GM13977 (cell line): Measurements from ENCODE around the gene CMTM4.
"Not testable (repeated sequence)": the region's sequence is repeated elsewhere in the genome, so short reads cannot be mapped to it uniquely, and the experiment has no call there.

Experiments used
- DNase-seq: peaks from one replicate; pipeline ENCODE4 v3.0.0; 2012; ENCODE audit warnings: low spot score
- CTCF ChIP-seq: IDR thresholded peaks from 2 replicates; pipeline ENCODE4 v1.5.1; 2012; ENCODE audit warnings: mild to moderate bottlenecking, control low read depth; ENCODE audit not compliant: insufficient read depth; ENCODE audit errors: extremely low read depth, missing control alignments
- in situ Hi-C: fragments of 300-500 bp; cut with MboI; formaldehyde crosslinking; loops from one replicate; pipeline ENCODE4 v1.12.0; 2022; ENCODE audit warnings: low sequenced_read_pairs, low pct_unique_long_range_greater_than_20kb, mixed read lengths, inconsistent platforms; ENCODE audit not compliant: unreplicated experiment

CMTM4 gene

GRCh38 chr16:66690106-66690847 is 6.3 kb downstream of the CMTM4 start:
- in situ Hi-C loops, result no loop called here
- no peak for TF ChIP-seq CTCF
- no peak for DNase-seq

GRCh38 chr16:66689282-66689681 is 7.3 kb downstream of the CMTM4 start:
- in situ Hi-C loops, result no loop called here
- DNase-seq, result no peak
- no peak for TF ChIP-seq CTCF

GRCh38 chr16:66687906-66688625 is 8.5 kb downstream of the CMTM4 start:
- in situ Hi-C loops, result no loop called here
- no peak for DNase-seq
- TF ChIP-seq CTCF, result no peak

- DNase-seq, result not testable (repeated sequence)
Measured at GRCh38 chr16:66685501-66686115, 10.9 kb downstream of the CMTM4 start.

GRCh38 chr16:66682271-66682670 is 14.3 kb downstream of the CMTM4 start:
- in situ Hi-C loops, result no loop called here
- no peak for DNase-seq
- TF ChIP-seq CTCF, result no peak

More at GRCh38 chr16:66685501-66686115, 10.9 kb downstream of the CMTM4 start:
- in situ Hi-C loops, result not testable (repeated sequence)

GRCh38 chr16:66681676-66682075 is 14.9 kb downstream of the CMTM4 start:
- no peak for TF ChIP-seq CTCF
- DNase-seq, result no peak
- in situ Hi-C loops, result no loop called here

GRCh38 chr16:66678337-66678736 is 18.2 kb downstream of the CMTM4 start:
- DNase-seq, result no peak
- in situ Hi-C loops, result no loop called here
- no peak for TF ChIP-seq CTCF
